GM23248 (cell line): ENCODE results near the gene EFL1. TPM values are rescaled to one million over a fixed set of nuclear protein-coding genes. Genes with fewer than 3 reads are reported as not detected.
"Not testable (repeated sequence)": the region's sequence is repeated elsewhere in the genome, so short reads cannot be mapped to it uniquely, and the experiment has no call there.

Experiments used
- DNase-seq: peaks from one replicate; pipeline ENCODE4 v3.0.0-alpha.2; 2015
- H2AFZ ChIP-seq: fragments of 200-600 bp; sonication (generic); 2 replicates; pipeline ENCODE4 v1.6.1; 2016; ENCODE audit warnings: antibody characterized with exemption
- H3F3A ChIP-seq: fragments of 200-600 bp; sonication (generic); 2 replicates; pipeline ENCODE4 v1.6.1; 2016; ENCODE audit warnings: mild to moderate bottlenecking, antibody characterized with exemption, mixed run types; ENCODE audit not compliant: insufficient read depth
- H3K27ac ChIP-seq: fragments of 200-600 bp; sonication (generic); 2 replicates; pipeline ENCODE4 v1.5.1; 2016; ENCODE audit warnings: mild to moderate bottlenecking
- H3K27me3 ChIP-seq: fragments of 200-600 bp; sonication (generic); replicated peaks from 2 replicates; pipeline ENCODE4 v1.6.1; 2016; ENCODE audit warnings: mild to moderate bottlenecking; ENCODE audit not compliant: insufficient read depth
- H3K36me3 ChIP-seq: fragments of 200-600 bp; sonication (generic); 2 replicates; pipeline ENCODE4 v1.6.1; 2016; ENCODE audit warnings: low read depth, mild to moderate bottlenecking
- H3K4me1 ChIP-seq: fragments of 200-600 bp; sonication (generic); 2 replicates; pipeline ENCODE4 v1.6.1; 2016; ENCODE audit warnings: mild to moderate bottlenecking; ENCODE audit not compliant: insufficient read depth
- H3K4me2 ChIP-seq: fragments of 200-600 bp; sonication (generic); one replicate; pipeline ENCODE4 v1.6.1; 2016; ENCODE audit warnings: mild to moderate bottlenecking; ENCODE audit not compliant: unreplicated experiment
- H3K4me3 ChIP-seq: fragments of 200-600 bp; sonication (generic); 2 replicates; pipeline ENCODE4 v1.5.1; 2016; ENCODE audit warnings: mild to moderate bottlenecking
- H3K79me2 ChIP-seq: fragments of 200-600 bp; sonication (generic); 2 replicates; pipeline ENCODE4 v1.6.1; 2016; ENCODE audit warnings: mild to moderate bottlenecking; ENCODE audit not compliant: insufficient read depth
- H3K9ac ChIP-seq: fragments of 200-600 bp; sonication (generic); 2 replicates; pipeline ENCODE4 v1.6.1; 2016; ENCODE audit warnings: mild to moderate bottlenecking
- H3K9me2 ChIP-seq: fragments of 200-600 bp; sonication (generic); 2 replicates; pipeline ENCODE4 v1.6.1; 2016; ENCODE audit warnings: mixed run types, mild to moderate bottlenecking, moderate library complexity; ENCODE audit not compliant: insufficient read depth
- H3K9me3 ChIP-seq: fragments of 200-600 bp; sonication (generic); one replicate; pipeline ENCODE4 v1.6.1; 2017; ENCODE audit warnings: low read depth
- H4K20me1 ChIP-seq: fragments of 200-600 bp; sonication (generic); 2 replicates; pipeline ENCODE4 v1.6.0; 2016; ENCODE audit not compliant: insufficient read depth
- EZH2 ChIP-seq: fragments of 200-600 bp; sonication (generic); IDR thresholded peaks from 2 replicates; pipeline ENCODE4 v1.6.1; 2018; ENCODE audit warnings: antibody characterized with exemption, mild to moderate bottlenecking; ENCODE audit not compliant: insufficient read depth, poor library complexity, severe bottlenecking
- EZH2phosphoT487 ChIP-seq: fragments of 200-600 bp; sonication (generic); IDR thresholded peaks from 2 replicates; pipeline ENCODE4 v1.6.1; 2018; ENCODE audit warnings: antibody characterized with exemption, moderate library complexity, mild to moderate bottlenecking, low read depth; ENCODE audit not compliant: insufficient read depth
- WGBS, 2 experiments: methylation state at CpG; one replicate each; pipeline ENCODE4 v1.1.6; 2015 to 2017; ENCODE audit warnings: low lambda C conversion rate in 2 of 2, low coverage in 1 of 2; ENCODE audit errors: missing lambda C conversion rate in 2 of 2; 5-methylcytosine and 5-hydroxymethylcytosine counted together
- in situ Hi-C: fragments of 300-500 bp; cut with MboI; formaldehyde crosslinking; loops from 2 replicates; pipeline ENCODE4 v1.15.0; 2020
- polyA plus RNA-seq: library from polyadenylated mRNA; unstranded; fragments of >200 nt; fragmentation: Nextera tagmentation; extraction: Ambion mirVana; gene quantifications from 2 replicates; pipeline ENCODE4 v1.2.1, GENCODE V29; 2016
- total RNA-seq: library from RNA; depleted of rRNA; stranded (reverse); fragments of >200 nt; shearing (Covaris generic); gene quantifications from 2 replicates; pipeline ENCODE4 v1.2.3, GENCODE V29; 2014

EFL1 gene
- total and polyA plus RNA-seq, 2 experiments from 2014 or later = 21.8 to 28.4 TPM

DNA sequence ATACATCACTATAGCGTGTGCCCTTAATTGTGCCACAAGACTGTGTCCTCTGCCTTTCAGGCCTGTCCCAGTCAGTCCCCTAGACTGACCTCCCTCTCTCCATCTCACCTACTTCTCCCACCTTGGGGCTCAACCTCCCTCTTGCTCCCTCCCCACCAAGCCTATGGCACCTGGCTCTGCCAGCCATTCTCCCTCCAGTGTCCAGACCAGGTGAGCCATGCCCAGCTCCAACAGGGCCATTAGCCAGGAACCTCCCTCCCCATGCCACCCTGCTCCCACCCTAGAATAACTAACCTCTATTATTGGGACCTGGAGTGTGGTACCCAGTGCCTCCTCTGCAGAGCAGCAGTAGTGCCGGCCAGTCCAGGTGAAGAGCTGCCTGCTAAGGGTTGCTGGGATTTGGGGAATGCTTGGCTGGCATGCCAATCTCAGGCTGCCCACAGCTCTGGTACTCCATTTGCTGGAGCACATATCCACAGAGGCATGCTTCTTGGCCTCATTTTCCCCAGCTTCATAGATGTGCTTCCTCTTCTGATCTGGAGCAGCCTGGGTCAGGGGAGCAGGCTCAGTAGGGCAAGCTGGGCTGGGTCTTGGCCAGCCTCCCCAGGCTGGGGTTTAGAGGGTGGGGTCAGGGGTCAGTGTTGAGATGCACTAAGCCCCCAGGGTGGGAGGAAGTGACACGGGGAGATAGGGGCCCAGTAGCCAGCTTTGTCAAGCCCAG is 38.9 kb upstream of the EFL1 start:
- no peaks in the 10 kb centered on the region for H4K20me1 ChIP-seq
- H3K27me3 ChIP-seq = peaks cover 7% of the 10 kb centered on the region; the same call in 1 of the 2 replicates
- DNase-seq = no peak
- no peak for TF ChIP-seq EZH2
- no peak for TF ChIP-seq EZH2phosphoT487
- H3K27ac ChIP-seq = no peak overlapping the region
- no peak overlapping the region for H2AFZ ChIP-seq
- no peaks in the 10 kb centered on the region for H3K36me3 ChIP-seq
- H3K4me1 ChIP-seq = no peaks in the 10 kb centered on the region
- 73 to 86% methylated on average over 2 to 3 of the region's 3 CpGs for WGBS, 2 experiments
- H3K4me2 ChIP-seq = no peak overlapping the region
- H3K9me2 ChIP-seq = no peaks in the 10 kb centered on the region
- H3K9ac ChIP-seq = no peak overlapping the region
- H3K4me3 ChIP-seq = no peak overlapping the region
- in situ Hi-C loops = no loop called here
- no peaks in the 10 kb centered on the region for H3F3A ChIP-seq
- H3K79me2 ChIP-seq = no peaks in the 10 kb centered on the region
- H3K9me3 ChIP-seq = no peaks in the 10 kb centered on the region

DNA sequence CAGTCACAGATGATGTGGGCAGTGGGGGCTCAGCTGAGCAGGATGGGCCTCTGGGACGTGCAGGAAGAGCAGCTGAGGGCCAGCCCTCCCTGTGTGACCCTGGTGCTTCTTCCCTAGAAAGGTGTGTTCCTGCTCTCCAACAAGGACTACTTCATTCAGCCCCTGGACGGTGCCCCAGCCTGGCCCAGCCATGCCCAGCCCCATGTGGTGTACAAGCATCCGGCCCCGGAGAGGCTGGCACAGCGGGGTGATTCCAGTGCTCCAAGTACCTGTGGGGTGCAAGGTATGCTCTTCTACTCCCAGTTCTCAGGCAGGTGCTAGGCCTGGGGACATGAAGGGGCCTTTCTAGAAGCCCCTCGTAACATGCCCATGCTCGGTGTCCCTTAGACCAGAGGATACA is 38.3 kb upstream of the EFL1 start:
- no peaks in the 10 kb centered on the region for H3K36me3 ChIP-seq
- H3K4me2 ChIP-seq = no peak overlapping the region
- no peaks in the 10 kb centered on the region for H3F3A ChIP-seq
- 91 to 93% methylated on average over 6 to 7 of the region's 7 CpGs for WGBS, 2 experiments
- no peak overlapping the region for H3K4me3 ChIP-seq
- H3K27me3 ChIP-seq = peaks cover 7% of the 10 kb centered on the region; the same call in 1 of the 2 replicates
- no peak for DNase-seq
- no peak overlapping the region for H3K9ac ChIP-seq
- in situ Hi-C loops = no loop called here
- no peaks in the 10 kb centered on the region for H3K79me2 ChIP-seq
- no peak overlapping the region for H3K27ac ChIP-seq
- no peak for TF ChIP-seq EZH2phosphoT487
- TF ChIP-seq EZH2 = no peak
- no peaks in the 10 kb centered on the region for H3K9me3 ChIP-seq
- no peak overlapping the region for H2AFZ ChIP-seq
- H3K9me2 ChIP-seq = no peaks in the 10 kb centered on the region
- no peaks in the 10 kb centered on the region for H4K20me1 ChIP-seq
- H3K4me1 ChIP-seq = no peaks in the 10 kb centered on the region

DNA sequence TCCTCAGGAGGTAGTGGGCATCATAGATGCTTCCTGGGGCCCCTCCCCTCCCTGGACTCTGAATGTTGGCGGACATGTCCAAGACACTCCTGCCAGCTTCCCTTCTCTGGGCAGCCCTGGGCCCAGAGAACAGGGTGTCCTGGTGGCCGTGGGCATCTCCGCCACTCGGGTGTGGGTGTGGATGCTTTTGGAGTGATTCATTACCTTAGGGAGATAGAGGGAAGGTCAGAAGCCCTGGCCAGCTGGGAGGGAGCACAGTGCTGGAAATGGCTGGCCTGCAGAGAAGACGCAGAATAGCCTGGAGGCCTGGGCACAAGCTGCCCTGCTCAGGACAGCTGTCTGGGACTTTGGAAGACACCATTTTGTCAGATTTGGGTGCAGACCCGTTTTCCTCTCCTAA is 37.8 kb upstream of the EFL1 start:
- in situ Hi-C loops, H3K27me3 ChIP-seq, H2AFZ ChIP-seq, H3K4me2 ChIP-seq, H3K9ac ChIP-seq, H3K27ac ChIP-seq, H3K9me2 ChIP-seq, H4K20me1 ChIP-seq, H3K4me3 ChIP-seq, H3K79me2 ChIP-seq, H3K4me1 ChIP-seq, H3K9me3 ChIP-seq, H3F3A ChIP-seq, H3K36me3 ChIP-seq: not testable (repeated sequence)
- 25 to 28% methylated on average over 6 of the region's 6 CpGs for WGBS, 2 experiments
- DNase-seq = peak; percentile 48

DNA sequence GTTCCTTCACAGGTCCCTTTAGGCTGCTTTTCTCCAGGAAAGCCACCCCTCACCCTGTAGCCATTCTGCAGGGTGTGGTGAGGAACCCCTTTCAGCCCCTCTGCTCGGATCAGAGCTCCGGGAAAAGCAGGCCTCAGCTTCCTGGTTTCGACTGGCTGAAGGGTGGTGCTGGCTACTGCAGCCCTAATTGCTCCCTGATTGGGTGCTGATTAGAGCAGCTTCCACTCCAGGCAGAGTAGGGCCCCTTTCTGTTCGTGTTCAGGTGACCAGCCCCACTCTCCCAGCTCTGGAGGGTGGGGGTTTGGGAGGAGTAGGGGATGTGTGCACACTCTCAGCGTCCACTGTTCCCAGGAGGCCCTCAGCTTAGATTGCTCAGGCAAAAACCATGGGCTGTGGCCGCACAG is 37.0 kb upstream of the EFL1 start:
- H3K9me3 ChIP-seq, H2AFZ ChIP-seq, H3K79me2 ChIP-seq, H3K36me3 ChIP-seq, H3K27me3 ChIP-seq, H3F3A ChIP-seq, H3K9me2 ChIP-seq, H3K4me1 ChIP-seq, H3K27ac ChIP-seq, H4K20me1 ChIP-seq, H3K4me2 ChIP-seq, DNase-seq, H3K4me3 ChIP-seq, H3K9ac ChIP-seq: not testable (repeated sequence)
- in situ Hi-C loops = loop anchor here (25.0 kb wide), 1 partner anchor 113 kb away; no protein-coding TSS in a partner anchor
- 43 to 63% methylated on average over 3 to 4 of the region's 6 CpGs for WGBS, 2 experiments

DNA sequence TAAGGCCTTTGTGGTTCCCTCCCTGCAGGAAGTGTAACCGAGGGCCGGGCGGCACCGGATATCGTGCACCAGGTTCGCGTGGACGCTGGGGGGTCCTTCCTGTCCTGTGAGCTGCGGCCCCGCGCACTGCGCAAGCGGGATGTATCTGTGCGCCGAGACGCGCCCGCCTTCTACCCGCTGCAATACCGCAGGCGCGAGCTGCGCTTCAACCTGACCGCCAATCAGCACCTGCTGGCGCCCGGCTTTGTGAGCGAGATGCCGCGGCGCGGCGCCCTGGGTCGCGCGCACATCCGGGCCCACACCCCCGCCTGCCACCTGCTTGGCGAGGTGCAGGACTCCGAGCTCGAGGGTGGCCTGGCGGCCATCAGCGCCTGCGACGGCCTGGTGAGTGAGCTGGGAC is 36.0 kb upstream of the EFL1 start:
- H3F3A ChIP-seq = no peaks in the 10 kb centered on the region
- no peak overlapping the region for H3K4me3 ChIP-seq
- no peak overlapping the region for H3K27ac ChIP-seq
- H3K4me1 ChIP-seq = no peaks in the 10 kb centered on the region
- H3K36me3 ChIP-seq = no peaks in the 10 kb centered on the region
- H3K9me3 ChIP-seq = no peaks in the 10 kb centered on the region
- H3K4me2 ChIP-seq = no peak overlapping the region
- no peak for DNase-seq
- H3K9ac ChIP-seq = no peak overlapping the region
- no peak overlapping the region for H2AFZ ChIP-seq
- in situ Hi-C loops = loop anchor here (25.0 kb wide), 1 partner anchor 114 kb away; no protein-coding TSS in a partner anchor
- peaks cover 7% of the 10 kb centered on the region; the same call in 1 of the 2 replicates for H3K27me3 ChIP-seq
- no peaks in the 10 kb centered on the region for H4K20me1 ChIP-seq
- H3K9me2 ChIP-seq = no peaks in the 10 kb centered on the region
- WGBS, 2 experiments = 32% methylated on average over 40 to 42 of the region's 44 CpGs
- no peaks in the 10 kb centered on the region for H3K79me2 ChIP-seq
- no peak for TF ChIP-seq EZH2
- no peak for TF ChIP-seq EZH2phosphoT487
